Transverse colon (tissue), 4 donors: Measurements from ENCODE around the gene KLF3. TPM values are rescaled to one million over a fixed set of nuclear protein-coding genes. Genes with fewer than 3 reads are reported as not detected.
A peak's percentile ranks its signal among the peaks of the same experiment; 100 is the strongest.

Experiments
- DNase-seq: peaks from one replicate; pipeline ENCODE4 v3.0.0-alpha.2; 2019
- H3K27ac ChIP-seq, 4 donors: fragments of 200-600 bp; sonication (generic); 2 replicates each; pipeline ENCODE4 v1.5.1; 2016 to 2018; ENCODE audit warnings: inconsistent platforms in 4 of 4
- H3K27me3 ChIP-seq: fragments of 200-600 bp; sonication (generic); 2 replicates; pipeline ENCODE4 v1.5.1; 2017; ENCODE audit warnings: inconsistent platforms
- H3K36me3 ChIP-seq, 4 donors: fragments of 200-600 bp; sonication (generic); 2 replicates each; pipeline ENCODE4 v1.5.1; 2017 to 2019; ENCODE audit warnings: inconsistent platforms in 4 of 4
- H3K4me1 ChIP-seq, 4 donors: fragments of 200-600 bp; sonication (generic); 2 replicates each; pipeline ENCODE4 v1.5.1; 2017 to 2020; ENCODE audit warnings: inconsistent platforms in 4 of 4
- H3K4me3 ChIP-seq, 4 donors: fragments of 200-600 bp; sonication (generic); 1 replicate in 1 of 4; 2 replicates in 3 of 4; pipeline versions ENCODE4 v1.5.1 to v1.6.1; 2017 to 2019; ENCODE audit warnings: inconsistent platforms in 4 of 4
- H3K9me3 ChIP-seq, 2 donors: fragments of 200-600 bp; sonication (generic); 2 replicates each; pipeline ENCODE4 v1.5.1; 2017 to 2019; ENCODE audit warnings: inconsistent platforms in 2 of 2
- EP300 ChIP-seq: sonication (generic); formaldehyde crosslinking; IDR thresholded peaks from one replicate; pipeline ENCODE4 v1.6.1; 2017; ENCODE audit warnings: antibody characterized with exemption, low read depth
- POLR2A ChIP-seq: fragments of 450-650 bp; IDR thresholded peaks from one replicate; pipeline ENCODE4 v1.6.1; 2016; ENCODE audit warnings: antibody characterized with exemption, mild to moderate bottlenecking, moderate library complexity
- POLR2AphosphoS5 ChIP-seq, 3 donors: sonication (generic); formaldehyde crosslinking; IDR thresholded peaks; one replicate each; pipeline ENCODE4 v1.6.1; 2016; ENCODE audit warnings: antibody characterized with exemption in 3 of 3
- WGBS, 2 donors: methylation state at CpG; one replicate each; pipeline ENCODE4 v1.1.5; 2018; ENCODE audit warnings: low coverage in 1 of 2; 5-methylcytosine and 5-hydroxymethylcytosine counted together
- in situ Hi-C, 4 donors: fragments of 200-750 bp; cut with MboI; loops; one replicate each; pipeline versions ENCODE4 v1.15.0 to v1.15.1; 2017; ENCODE audit warnings: low sequenced_read_pairs in 3 of 4, low pct_ligation_motif_present in 1 of 4, low pct_unique_long_range_greater_than_20kb in 1 of 4
- intact Hi-C: fragments of 100-400 bp; cut with DNase I; formaldehyde crosslinking; loops from one replicate; pipeline ENCODE4 v1.15.1; 2023; ENCODE audit warnings: low total_unique reads
- total RNA-seq, 4 donors: library from RNA; depleted of rRNA; stranded (reverse); fragments of >200 nt; gene quantifications; one replicate each; pipeline ENCODE4 v1.1.0, GENCODE V29; 2016
- TF ChIP-seq, protein P1 (sequence below), 5 experiments: fragments of 200-600 bp in 3 of 5; fragments of 450-650 bp in 2 of 5; sonication (generic) in 3 of 5; IDR thresholded peaks; 1 replicate in 2 of 5; 2 replicates in 3 of 5; pipeline ENCODE4 v1.5.1; 2016 to 2017; ENCODE audit warnings: antibody characterized with exemption in 5 of 5, inconsistent platforms in 3 of 5, mild to moderate bottlenecking in 2 of 5, moderate library complexity in 1 of 5

The KLF3 gene
- total RNA-seq, 4 donors from 2014 or later, result 111 to 174 (median 132) TPM

DNA sequence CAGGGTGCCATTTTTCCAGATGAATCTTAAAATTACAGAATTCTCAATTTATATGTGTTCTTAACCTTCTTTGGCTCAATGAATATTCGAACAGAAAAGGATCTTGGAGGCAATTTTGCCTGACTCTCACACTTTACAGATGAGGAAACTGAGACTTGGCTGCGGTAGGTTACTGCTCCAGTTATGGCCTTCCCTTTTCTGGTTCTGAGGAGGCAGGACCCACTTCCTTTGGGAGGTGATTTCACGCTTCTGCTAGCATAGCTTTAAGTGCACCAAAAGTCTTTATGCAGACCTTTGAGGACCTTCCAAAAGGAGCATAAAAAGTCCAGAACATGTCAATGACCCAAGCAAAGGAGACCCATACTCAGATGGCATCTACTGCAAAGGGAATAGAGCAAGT lies 44.7 kb upstream of the KLF3 start:
- Histone ChIP-seq H3K4me3 (no peak overlapping the region), H3K9me3 (no peaks in the 10 kb centered on the region), H3K36me3 (no peaks in the 10 kb centered on the region), H3K4me1 (peaks cover 8 to 36% (median 19%) of the 10 kb centered on the region in 4 donors), H3K27me3 (no peaks in the 10 kb centered on the region), H3K27ac (peak overlapping the region in 1 of 4 donors; percentile 88)
- in situ Hi-C loops, result no loop called here
- WGBS, 2 donors, result 80 to 92% methylated on average over 2 to 3 of the region's 3 CpGs
- intact Hi-C loops, result no loop called here
- DNase-seq, result no peak
- TF ChIP-seq POLR2A (no peak), EP300 (no peak), POLR2AphosphoS5 (IDR thresholded peaks at IDR 0.05) (no peak)
- TF ChIP-seq, protein P1, sequence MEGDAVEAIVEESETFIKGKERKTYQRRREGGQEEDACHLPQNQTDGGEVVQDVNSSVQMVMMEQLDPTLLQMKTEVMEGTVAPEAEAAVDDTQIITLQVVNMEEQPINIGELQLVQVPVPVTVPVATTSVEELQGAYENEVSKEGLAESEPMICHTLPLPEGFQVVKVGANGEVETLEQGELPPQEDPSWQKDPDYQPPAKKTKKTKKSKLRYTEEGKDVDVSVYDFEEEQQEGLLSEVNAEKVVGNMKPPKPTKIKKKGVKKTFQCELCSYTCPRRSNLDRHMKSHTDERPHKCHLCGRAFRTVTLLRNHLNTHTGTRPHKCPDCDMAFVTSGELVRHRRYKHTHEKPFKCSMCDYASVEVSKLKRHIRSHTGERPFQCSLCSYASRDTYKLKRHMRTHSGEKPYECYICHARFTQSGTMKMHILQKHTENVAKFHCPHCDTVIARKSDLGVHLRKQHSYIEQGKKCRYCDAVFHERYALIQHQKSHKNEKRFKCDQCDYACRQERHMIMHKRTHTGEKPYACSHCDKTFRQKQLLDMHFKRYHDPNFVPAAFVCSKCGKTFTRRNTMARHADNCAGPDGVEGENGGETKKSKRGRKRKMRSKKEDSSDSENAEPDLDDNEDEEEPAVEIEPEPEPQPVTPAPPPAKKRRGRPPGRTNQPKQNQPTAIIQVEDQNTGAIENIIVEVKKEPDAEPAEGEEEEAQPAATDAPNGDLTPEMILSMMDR (IDR thresholded peaks at IDR 0.05), result no peak

DNA sequence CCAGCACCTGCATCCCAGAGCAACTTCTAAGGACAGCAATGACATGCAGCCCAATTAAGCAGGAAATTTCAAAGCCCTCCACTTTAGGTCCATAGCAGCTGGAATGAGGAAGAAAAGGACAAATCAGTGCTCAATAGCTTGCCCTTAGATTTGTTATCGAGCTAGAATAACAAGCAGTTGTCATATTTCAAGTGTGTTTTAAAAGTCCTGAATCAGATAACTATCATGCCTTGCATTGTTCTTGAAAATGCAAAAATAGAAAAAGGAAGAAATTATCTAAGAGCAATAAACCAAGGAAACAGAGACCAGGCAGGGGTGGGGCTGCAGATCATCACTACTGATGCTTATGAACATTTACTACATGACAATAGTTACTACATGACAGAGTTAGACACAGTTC lies 43.9 kb upstream of the KLF3 start:
- 44 to 62% methylated on average over 1 of the region's 1 CpG for WGBS, 2 donors
- in situ Hi-C loops, result no loop called here
- Histone ChIP-seq H3K27ac (peak overlapping the region; percentile 80 to 88 (median 82)), H3K4me3 (no peak overlapping the region), H3K4me1 (peaks cover 8 to 28% (median 17%) of the 10 kb centered on the region in 4 donors), H3K9me3 (no peaks in the 10 kb centered on the region), H3K36me3 (no peaks in the 10 kb centered on the region), H3K27me3 (no peaks in the 10 kb centered on the region)
- DNase-seq, result no peak
- intact Hi-C loops, result no loop called here
- TF ChIP-seq, protein P1 (IDR thresholded peaks at IDR 0.05), result no peak
- TF ChIP-seq POLR2AphosphoS5 (IDR thresholded peaks at IDR 0.05) (no peak), EP300 (no peak), POLR2A (no peak)

DNA sequence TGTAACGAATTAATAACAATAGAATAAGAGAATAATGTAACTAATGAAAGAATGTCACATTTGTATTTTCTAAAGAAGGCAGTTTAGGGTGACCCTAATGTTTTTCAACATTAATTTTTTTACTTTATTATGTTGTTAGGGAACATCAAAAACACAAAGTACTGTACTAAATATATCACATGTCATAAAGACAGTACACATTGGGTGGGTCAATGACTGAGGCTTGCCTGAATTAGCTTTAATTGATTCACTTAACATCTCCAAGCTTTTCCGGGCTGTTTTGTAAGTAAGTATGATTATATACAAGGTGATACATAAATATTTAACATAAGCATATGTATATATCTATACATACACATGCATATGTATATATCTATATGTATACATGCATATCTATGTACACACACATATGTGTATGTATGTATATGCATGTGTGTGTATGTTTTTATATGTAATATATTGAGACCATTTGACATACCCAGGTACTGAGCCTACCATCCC lies 43.4 kb upstream of the KLF3 start:
- intact Hi-C loops, result no loop called here
- in situ Hi-C loops, result no loop called here
- peaks cover 8 to 28% (median 17%) of the 10 kb centered on the region in 4 donors for H3K4me1 ChIP-seq
- no peaks in the 10 kb centered on the region for H3K9me3 ChIP-seq
- H3K4me3 ChIP-seq, result no peak overlapping the region
- no peaks in the 10 kb centered on the region for H3K27me3 ChIP-seq
- peak overlapping the region; percentile 80 to 88 (median 82) for H3K27ac ChIP-seq
- WGBS, 2 donors, result 36 to 47% methylated on average over 2 of the region's 2 CpGs
- DNase-seq, result no peak
- TF ChIP-seq, protein P1 (IDR thresholded peaks at IDR 0.05), result no peak
- TF ChIP-seq POLR2A (no peak), POLR2AphosphoS5 (IDR thresholded peaks at IDR 0.05) (no peak), EP300 (no peak)
- H3K36me3 ChIP-seq, result no peaks in the 10 kb centered on the region

DNA sequence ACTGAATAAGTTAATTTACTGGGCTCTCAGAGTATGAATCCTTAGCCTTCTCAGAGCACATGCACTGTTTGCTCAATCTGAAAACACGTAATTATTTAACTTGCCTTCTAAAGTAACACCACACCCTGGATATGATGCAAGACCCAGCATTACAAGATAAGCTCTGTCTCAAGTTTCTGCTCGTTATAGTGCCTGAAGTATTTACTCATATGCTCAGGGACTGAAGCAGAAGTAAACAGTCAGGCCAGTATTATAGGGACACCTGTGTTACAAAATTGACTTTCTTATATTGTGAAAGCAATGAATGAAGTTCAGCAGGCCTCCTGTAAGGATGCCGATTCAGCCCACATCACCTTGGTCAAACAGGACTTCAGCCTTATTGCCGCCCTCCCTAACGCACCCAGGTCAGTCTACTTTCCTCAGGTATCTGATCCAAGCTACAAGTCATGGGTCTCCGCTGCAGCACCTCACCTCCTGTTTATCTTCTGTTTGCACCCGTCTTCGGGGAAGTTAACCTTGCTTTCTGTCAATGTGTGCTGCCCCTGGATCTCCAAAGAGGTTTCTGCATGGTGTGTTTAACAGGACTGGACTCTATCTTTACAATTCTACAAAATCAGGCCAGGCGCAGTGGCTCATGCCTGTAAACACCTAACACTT lies 42.8 kb upstream of the KLF3 start:
- H3K4me3 ChIP-seq, result no peak overlapping the region
- H3K36me3 ChIP-seq, result no peaks in the 10 kb centered on the region
- intact Hi-C loops, result no loop called here
- H3K9me3 ChIP-seq, result no peaks in the 10 kb centered on the region
- peak; percentile 40 to 83 (median 74) for TF ChIP-seq POLR2AphosphoS5 (IDR thresholded peaks at IDR 0.05)
- TF ChIP-seq, protein P1 (IDR thresholded peaks at IDR 0.05), result no peak
- peak; percentile 21 for TF ChIP-seq EP300
- DNase-seq, result peak; percentile 69
- WGBS, 2 donors, result 60 to 62% methylated on average over 7 to 9 of the region's 9 CpGs
- H3K27me3 ChIP-seq, result no peaks in the 10 kb centered on the region
- peaks cover 8 to 24% (median 17%) of the 10 kb centered on the region in 4 donors for H3K4me1 ChIP-seq
- in situ Hi-C loops, result no loop called here
- H3K27ac ChIP-seq, result peak overlapping the region; percentile 80 to 88 (median 82)
